SU-DHL-6 (cell line): ENCODE results near the gene OTOGL.

Experiments used
- CTCF ChIP-seq: fragments of 200-600 bp; sonication (generic); IDR thresholded peaks from one replicate; pipeline ENCODE4 v1.5.1; 2017; ENCODE audit warnings: antibody characterized with exemption, mild to moderate bottlenecking, low read length, moderate library complexity; ENCODE audit not compliant: insufficient read depth, poor library complexity, severe bottlenecking
- EZH2phosphoT487 ChIP-seq: fragments of 200-600 bp; sonication (generic), shearing (Covaris generic); conservative IDR thresholded peaks from 2 replicates; pipeline ENCODE4 v1.6.1; 2018; ENCODE audit warnings: mild to moderate bottlenecking, antibody characterized with exemption, low read length, moderate library complexity, mixed read lengths

DNA sequence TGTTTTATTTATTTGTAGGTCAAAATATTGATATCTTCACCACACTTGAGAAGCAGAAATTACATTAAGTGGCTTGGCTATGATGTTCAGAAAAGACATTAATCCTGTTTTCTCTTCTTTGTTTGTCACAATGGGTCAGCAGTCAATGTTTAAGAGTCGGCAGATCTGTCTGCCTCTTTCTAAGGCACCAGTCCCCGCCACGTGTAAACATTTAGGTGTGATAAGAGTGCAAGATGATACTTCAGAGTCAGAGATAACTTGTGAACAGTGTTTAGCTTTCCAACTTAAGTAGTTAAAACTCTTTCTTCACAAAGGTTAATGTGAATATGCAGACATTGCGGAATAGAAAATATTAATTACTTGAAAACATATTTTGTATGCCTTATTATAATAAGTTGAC lies 160.9 kb downstream of the OTOGL start:
- TF ChIP-seq CTCF (no peak), EZH2phosphoT487 (no peak)
